Choroid plexus epithelial cell (primary cell): ENCODE results near the gene PLXNB1.

Experiments used
- DNase-seq: peaks from one replicate; pipeline ENCODE4 v3.0.0-alpha.2; 2010; ENCODE audit warnings: low read depth
- H3K4me3 ChIP-seq: 2 replicates; pipeline ENCODE4 v1.5.1; 2011; ENCODE audit warnings: low read depth, mild to moderate bottlenecking, control low read depth, low read length, moderate library complexity
- TF ChIP-seq, protein P1 (sequence below): conservative IDR thresholded peaks from 2 replicates; pipeline ENCODE4 v1.5.1; 2011; ENCODE audit warnings: low read depth, mild to moderate bottlenecking, control low read depth, inconsistent platforms, low read length, moderate library complexity

PLXNB1 gene

DNA sequence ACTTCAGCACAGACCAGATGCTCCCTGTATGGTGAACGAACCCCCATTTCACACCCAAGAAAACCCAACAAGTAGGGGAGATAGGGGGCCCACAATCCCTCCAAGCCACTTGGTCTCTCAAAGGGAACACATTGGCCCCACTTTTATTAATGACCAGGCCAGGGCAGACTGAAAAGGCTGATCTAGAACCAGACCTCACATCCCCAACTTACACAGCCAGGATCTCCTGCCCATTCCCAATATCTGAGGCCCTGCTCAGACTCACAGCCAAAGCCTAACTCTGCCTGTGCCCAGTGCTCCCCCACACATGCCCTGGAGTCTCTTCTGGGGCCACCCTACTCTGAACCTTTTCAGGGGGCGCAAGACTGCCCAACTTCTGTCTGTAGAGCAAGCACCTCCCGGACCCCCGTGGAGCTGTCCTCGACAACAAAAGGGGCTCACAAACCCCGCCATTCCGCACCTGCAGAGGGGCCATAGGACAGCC lies 1.8 kb downstream of the PLXNB1 start:
- peak overlapping the region; percentile 69 for H3K4me3 ChIP-seq
- DNase-seq, result no peak
- TF ChIP-seq, protein P1, sequence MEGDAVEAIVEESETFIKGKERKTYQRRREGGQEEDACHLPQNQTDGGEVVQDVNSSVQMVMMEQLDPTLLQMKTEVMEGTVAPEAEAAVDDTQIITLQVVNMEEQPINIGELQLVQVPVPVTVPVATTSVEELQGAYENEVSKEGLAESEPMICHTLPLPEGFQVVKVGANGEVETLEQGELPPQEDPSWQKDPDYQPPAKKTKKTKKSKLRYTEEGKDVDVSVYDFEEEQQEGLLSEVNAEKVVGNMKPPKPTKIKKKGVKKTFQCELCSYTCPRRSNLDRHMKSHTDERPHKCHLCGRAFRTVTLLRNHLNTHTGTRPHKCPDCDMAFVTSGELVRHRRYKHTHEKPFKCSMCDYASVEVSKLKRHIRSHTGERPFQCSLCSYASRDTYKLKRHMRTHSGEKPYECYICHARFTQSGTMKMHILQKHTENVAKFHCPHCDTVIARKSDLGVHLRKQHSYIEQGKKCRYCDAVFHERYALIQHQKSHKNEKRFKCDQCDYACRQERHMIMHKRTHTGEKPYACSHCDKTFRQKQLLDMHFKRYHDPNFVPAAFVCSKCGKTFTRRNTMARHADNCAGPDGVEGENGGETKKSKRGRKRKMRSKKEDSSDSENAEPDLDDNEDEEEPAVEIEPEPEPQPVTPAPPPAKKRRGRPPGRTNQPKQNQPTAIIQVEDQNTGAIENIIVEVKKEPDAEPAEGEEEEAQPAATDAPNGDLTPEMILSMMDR, result no peak

DNA sequence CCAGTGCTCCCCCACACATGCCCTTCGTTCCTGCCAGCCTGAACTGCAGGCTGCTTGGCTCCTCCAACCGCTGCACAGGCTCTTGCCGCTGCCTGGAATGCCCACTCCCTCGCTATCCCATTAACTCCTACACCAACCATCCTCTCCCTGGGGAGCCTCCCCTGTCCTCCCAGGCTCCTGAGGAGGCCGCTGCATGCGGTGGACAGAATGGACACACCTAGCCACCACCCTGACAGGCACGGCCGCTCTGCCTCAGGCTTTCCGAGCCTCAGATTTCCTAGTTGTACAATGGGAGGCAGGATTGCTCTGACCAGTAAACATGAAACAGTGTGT lies 2.3 kb downstream of the PLXNB1 start:
- TF ChIP-seq, protein P1, result no peak
- no peak overlapping the region for H3K4me3 ChIP-seq
- no peak for DNase-seq

DNA sequence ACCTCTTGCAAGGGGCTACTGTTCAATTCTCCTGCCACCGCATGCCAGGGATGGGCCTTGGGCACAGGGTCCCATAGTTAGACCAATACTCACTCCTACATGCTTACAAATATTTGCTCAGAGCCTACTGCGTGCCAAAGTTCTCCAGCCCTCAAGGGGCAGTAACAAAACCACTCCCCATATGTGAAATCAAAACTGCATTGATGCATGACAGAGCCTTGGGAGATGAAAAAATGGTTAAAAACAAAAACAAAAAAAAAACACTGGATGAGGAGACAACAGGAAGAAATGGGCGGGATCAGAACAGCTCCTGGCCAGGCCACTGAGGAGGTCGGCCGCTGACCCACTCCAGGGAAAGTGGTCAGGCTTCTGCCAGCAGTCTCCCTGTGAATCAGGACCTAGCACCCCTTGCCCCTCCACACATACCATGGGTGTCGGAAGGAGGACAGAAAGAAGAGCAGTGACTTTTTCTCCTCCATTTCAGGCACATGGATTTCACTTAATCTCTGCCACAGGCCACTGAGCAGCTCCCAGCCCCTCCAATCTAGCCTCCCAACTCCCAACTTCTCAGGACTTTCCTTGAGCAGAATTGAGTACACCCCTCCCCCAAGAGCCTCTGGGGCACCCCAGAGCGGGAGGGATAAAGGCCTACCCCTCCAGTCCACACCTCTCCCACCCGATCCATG lies 2.8 kb downstream of the PLXNB1 start:
- DNase-seq, result no peak
- no peak overlapping the region for H3K4me3 ChIP-seq
- TF ChIP-seq, protein P1, result no peak

DNA sequence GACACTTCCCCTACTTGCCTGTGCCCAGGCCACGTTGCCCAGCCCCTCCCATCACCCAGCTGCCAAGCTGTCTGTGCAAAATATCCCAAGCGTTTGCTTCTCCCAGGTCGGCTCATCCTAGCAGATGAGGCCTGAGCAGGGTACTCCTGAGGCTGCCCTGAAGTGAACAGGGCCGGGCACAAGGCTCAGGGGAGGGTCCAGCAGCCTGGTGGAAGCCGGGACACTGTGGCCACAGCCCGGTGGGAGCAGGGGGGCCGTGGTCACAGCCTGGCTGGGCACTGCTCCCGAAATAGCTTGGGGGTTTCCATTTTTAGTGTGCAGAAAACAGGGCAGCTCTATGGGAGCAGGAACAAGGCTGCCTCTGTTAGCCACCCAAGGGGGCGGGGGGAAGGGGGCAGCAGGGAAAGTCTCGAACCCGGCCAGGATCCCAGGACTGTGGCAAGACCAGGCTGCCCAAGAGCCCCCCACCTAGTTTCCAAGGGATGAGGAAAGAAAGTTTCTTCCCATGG lies 3.4 kb downstream of the PLXNB1 start:
- TF ChIP-seq, protein P1, result no peak
- DNase-seq, result no peak
- H3K4me3 ChIP-seq, result no peak overlapping the region

DNA sequence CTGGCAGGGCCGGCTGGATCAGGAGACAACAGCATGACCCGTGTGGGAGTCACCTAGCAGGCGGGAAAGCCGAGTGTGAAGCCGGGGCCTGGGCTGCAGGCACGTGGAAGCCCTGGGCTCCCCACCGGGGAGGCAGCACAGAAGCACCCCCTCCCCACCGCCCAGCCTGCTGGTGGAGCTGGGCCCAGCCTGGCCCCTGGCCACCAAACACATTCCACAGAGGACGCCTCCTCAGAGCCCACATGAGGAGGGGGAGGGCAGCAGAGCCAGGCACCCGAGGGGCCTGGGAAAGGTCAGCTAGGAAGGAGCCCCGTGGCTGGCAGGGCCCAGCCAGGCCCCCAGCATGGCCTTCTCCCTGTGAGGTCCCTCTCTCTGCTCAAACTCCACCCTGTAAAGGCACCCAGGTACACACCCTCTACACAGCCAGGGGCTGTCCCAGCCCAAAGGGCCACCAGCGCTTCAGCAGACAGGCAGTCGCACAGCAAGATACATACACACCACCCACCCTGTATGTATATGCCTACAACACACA lies 4.5 kb downstream of the PLXNB1 start:
- TF ChIP-seq, protein P1, result no peak
- no peak overlapping the region for H3K4me3 ChIP-seq
- peak; percentile 47 for DNase-seq

DNA sequence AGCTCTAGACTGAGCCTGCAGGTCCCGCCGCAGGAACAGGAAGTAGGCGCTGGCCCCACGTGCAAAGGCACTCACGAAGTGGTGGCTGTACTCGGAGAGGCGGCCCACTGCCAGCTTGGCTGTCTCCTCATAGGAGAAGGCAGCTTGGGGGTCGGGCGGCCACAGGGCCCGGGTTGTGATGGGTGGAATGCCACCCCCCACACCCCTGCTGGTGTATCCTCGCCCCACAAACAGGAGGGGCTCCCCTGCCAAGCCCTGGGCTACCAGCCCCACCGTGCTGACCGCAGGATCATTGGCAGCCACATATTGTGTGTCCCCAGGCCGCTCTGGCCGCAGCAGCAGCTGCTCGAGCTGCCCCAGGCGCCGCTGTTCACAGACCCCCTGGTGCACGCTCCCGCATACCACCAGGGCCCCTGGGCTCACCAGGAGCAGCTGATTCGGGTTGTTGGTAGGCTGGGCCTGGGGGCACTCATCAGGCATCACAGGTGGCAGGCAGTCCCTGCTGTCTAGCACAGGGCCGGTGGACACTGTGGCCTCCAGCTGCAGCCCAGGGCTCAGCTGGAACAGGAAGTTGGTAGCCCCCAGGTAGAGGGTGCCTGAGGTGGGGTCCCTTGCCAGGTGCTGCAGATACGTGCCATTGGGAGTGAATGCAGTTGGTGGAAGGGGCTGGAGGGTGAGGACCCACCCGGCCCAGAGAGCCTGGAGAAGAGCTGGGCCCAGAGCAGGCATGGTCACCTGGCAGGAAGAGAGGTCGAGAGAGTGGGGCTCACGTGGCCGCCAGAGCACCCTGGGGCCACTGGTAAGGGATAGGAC lies 5.8 kb downstream of the PLXNB1 start:
- TF ChIP-seq, protein P1, result no peak
- DNase-seq, result no peak
- H3K4me3 ChIP-seq, result no peak overlapping the region
